Stimulated activated CD4-positive, alpha-beta T cell treated with anti-CD3 and anti-CD28 coated beads, Interleukin-12 subunit alpha, Interleukin-12 subunit beta, amount 100 ng/mL, for 24 hours (primary cell): ENCODE measurements around the gene INSC.

Experiments used
- DNase-seq, 2 experiments: peaks; one replicate each; pipeline ENCODE4 v3.0.0-alpha.2; 2020; ENCODE audit warnings: low read depth in 2 of 2

INSC gene

GRCh38 chr11:15108592-15109130 is 6.1 kb upstream of the INSC start:
- no peak for DNase-seq

- DNase-seq = no peak
Measured at GRCh38 chr11:15109602-15110001, 5.1 kb upstream of the INSC start.

- no peak for DNase-seq
Measured at GRCh38 chr11:15111215-15111614, 3.5 kb upstream of the INSC start.

GRCh38 chr11:15112131-15112541 is 2.6 kb upstream of the INSC start:
- DNase-seq = no peak

GRCh38 chr11:15113381-15113780 is 1.3 kb upstream of the INSC start:
- DNase-seq = no peak

GRCh38 chr11:15115686-15116085 is 963 bp downstream of the INSC start:
- no peak for DNase-seq

GRCh38 chr11:15117751-15118150 is 3.0 kb downstream of the INSC start:
- no peak for DNase-seq

- DNase-seq = no peak
Measured at GRCh38 chr11:15118431-15118830, 3.7 kb downstream of the INSC start.

- DNase-seq = no peak
Measured at GRCh38 chr11:15119352-15119751, 4.6 kb downstream of the INSC start.

GRCh38 chr11:15119826-15120225 is 5.1 kb downstream of the INSC start:
- DNase-seq = no peak

- no peak for DNase-seq
Measured at GRCh38 chr11:15123849-15124248, 9.1 kb downstream of the INSC start.

- no peak for DNase-seq
Measured at GRCh38 chr11:15124528-15124927, 9.8 kb downstream of the INSC start.

GRCh38 chr11:15127341-15127740 is 12.6 kb downstream of the INSC start:
- no peak for DNase-seq

GRCh38 chr11:15128621-15129020 is 13.9 kb downstream of the INSC start:
- DNase-seq = no peak

GRCh38 chr11:15136166-15136565 is 21.4 kb downstream of the INSC start:
- no peak for DNase-seq

GRCh38 chr11:15139096-15139770 is 24.5 kb downstream of the INSC start:
- no peak for DNase-seq

- DNase-seq = no peak
Measured at GRCh38 chr11:15139958-15140659, 25.4 kb downstream of the INSC start.

GRCh38 chr11:15141381-15141780 is 26.7 kb downstream of the INSC start:
- no peak for DNase-seq

- DNase-seq = no peak
Measured at GRCh38 chr11:15142838-15143237, 28.1 kb downstream of the INSC start.

GRCh38 chr11:15143855-15144254 is 29.1 kb downstream of the INSC start:
- no peak for DNase-seq

- no peak for DNase-seq
Measured at GRCh38 chr11:15144347-15144746, 29.6 kb downstream of the INSC start.

GRCh38 chr11:15145151-15145550 is 30.4 kb downstream of the INSC start:
- no peak for DNase-seq

GRCh38 chr11:15145615-15146014 is 30.9 kb downstream of the INSC start:
- no peak for DNase-seq
